HFFc6 (cell line): ENCODE data around the gene PIK3R2. TPM values are rescaled to one million over a fixed set of nuclear protein-coding genes. Genes with fewer than 3 reads are reported as not detected.

Source experiments
- DNase-seq: peaks from one replicate; pipeline ENCODE4 v3.0.0-alpha.2; 2018
- H3K27ac Mint-ChIP-seq: 2 replicates; pipeline ENCODE4 v1.8.0; 2020; ENCODE audit warnings: mild to moderate bottlenecking, mixed read lengths
- H3K27me3 Mint-ChIP-seq: 2 replicates; pipeline ENCODE4 v1.8.0; 2021; ENCODE audit warnings: mild to moderate bottlenecking, moderate library complexity, mixed read lengths; ENCODE audit not compliant: insufficient read depth
- H3K36me3 Mint-ChIP-seq: 2 replicates; pipeline ENCODE4 v1.8.0; 2021; ENCODE audit warnings: low read depth, mixed read lengths
- H3K4me1 Mint-ChIP-seq: 2 replicates; pipeline ENCODE4 v1.8.0; 2020; ENCODE audit warnings: low read depth, mixed read lengths
- H3K4me3 Mint-ChIP-seq: 2 replicates; pipeline ENCODE4 v1.8.0; 2020; ENCODE audit warnings: mild to moderate bottlenecking, moderate library complexity, mixed read lengths
- H3K9me3 Mint-ChIP-seq: 2 replicates; pipeline ENCODE4 v1.8.0; 2020; ENCODE audit warnings: mild to moderate bottlenecking, mixed read lengths
- CTCF ChIP-seq: fragments of 200-600 bp; sonication (generic); IDR thresholded peaks from 2 replicates; pipeline ENCODE4 v1.5.0; 2021; ENCODE audit warnings: antibody characterized with exemption, mild to moderate bottlenecking
- total RNA-seq, 6 experiments: library from RNA; stranded (reverse); fragmentation: NEBNext Ultra II Directional; extraction: Animal tissue kit (Norgen Biotek cat#: 25700); gene quantifications; 2 replicates in 1 of 6; 3 replicates in 5 of 6; pipeline ENCODE4 v1.2.3, GENCODE V29; 2021

The PIK3R2 gene
- total RNA-seq, 6 experiments from 2014 or later, result 51.9 to 66.1 (median 56.0) TPM

DNA sequence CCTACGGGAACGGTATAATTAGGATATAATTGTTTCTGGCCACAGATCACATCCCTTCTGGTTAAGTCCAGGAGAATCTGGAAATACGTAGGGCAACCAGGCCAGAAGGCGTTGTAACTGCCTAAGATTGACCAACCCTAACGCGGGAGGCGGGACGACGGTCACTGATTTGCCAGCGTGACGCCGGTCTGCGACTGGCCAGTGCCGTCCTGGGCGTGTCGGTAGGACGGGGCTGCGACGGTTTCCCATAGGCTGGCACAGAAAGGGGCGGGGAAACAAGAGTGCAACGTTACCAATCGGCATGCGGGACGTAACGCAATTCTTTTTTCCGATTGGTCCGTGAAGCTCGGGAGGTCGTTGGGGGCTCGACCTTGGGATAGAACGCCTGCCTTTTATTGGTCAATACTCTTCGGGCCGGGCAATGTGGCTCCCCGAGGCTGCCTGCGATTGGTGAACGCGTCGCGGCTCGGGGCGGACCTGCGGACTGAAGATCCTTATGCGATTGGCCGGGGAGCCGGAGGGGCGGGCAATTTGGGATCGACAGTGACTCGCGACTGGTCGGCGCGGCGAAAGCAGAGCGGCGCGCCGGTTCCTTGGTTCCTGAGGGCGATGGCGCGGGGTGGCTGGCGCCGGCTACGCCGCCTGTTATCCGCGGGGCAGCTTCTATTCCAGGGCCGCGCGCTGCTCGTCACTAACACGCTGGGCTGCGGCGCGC lies 39.9 kb downstream of the PIK3R2 start, which contains the start of gene MPV17L2:
Gene MPV17L2, plus strand, starts transcription at position 546 of the 715 bp plus-strand sequence. Its CDS starts 64 bp downstream, at position 610.
- peak within 1 kb of the TSS; percentile 97 for H3K27ac Mint-ChIP-seq
- H3K4me3 Mint-ChIP-seq, result peak within 1 kb of the TSS; percentile 98
- DNase-seq, result peak; percentile 100
- TF ChIP-seq CTCF, result no peak
- no peaks in the 10 kb centered on the region for H3K36me3 Mint-ChIP-seq
- peaks cover 18% of the 10 kb centered on the region for H3K4me1 Mint-ChIP-seq
- no peaks in the 10 kb centered on the region for H3K9me3 Mint-ChIP-seq
- H3K27me3 Mint-ChIP-seq, result peaks cover 8% of the 10 kb centered on the region

DNA sequence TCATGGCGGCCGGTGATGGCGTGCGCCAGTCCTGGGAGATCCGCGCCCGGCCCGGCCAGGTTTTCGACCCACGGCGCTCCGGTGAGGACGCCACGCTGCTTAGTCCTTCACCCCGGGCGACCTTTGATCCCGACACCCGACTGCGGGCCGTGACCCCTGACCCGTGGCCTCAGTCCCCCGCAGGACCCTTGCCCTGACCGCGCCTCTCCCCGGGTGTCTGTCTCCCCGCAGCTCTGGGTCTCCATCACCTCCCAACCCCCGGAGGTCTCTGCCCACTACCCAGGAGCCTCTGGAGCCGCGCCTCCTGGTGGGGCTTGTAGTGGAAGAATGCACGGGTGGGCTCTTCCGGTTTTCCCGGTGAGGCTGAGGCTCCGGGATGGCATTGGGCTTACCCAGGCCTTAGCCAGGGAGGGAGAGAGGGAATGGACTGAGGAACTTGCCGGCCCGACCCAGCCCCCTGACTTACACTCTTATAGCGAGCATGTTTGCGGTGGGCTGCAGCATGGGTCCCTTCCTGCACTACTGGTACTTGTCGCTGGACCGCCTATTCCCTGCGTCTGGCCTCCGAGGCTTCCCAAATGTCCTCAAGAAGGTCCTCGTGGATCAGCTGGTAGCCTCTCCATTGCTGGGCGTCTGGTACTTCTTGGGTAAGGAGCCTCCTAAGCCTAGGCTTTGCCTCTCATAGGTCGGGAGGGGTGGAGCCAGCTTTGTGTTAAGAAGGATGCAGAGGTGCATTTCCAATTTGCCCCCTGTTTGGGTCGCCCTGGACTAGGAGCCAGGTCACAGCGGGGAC lies 40.6 kb downstream of the PIK3R2 start:
- peak; percentile 43 for TF ChIP-seq CTCF
- Mint-ChIP-seq H3K27ac (peak overlapping the region; percentile 97), H3K36me3 (no peaks in the 10 kb centered on the region), H3K9me3 (no peaks in the 10 kb centered on the region), H3K4me3 (peak overlapping the region; percentile 98), H3K27me3 (peaks cover 11% of the 10 kb centered on the region), H3K4me1 (peaks cover 18% of the 10 kb centered on the region)
- DNase-seq, result no peak

GRCh38 chr19:18194181-18194530 lies 41.2 kb downstream of the PIK3R2 start:
- Mint-ChIP-seq H3K9me3 (no peaks in the 10 kb centered on the region), H3K4me3 (peak overlapping the region; percentile 98), H3K27me3 (peaks cover 10% of the 10 kb centered on the region), H3K27ac (peak overlapping the region; percentile 97), H3K36me3 (no peaks in the 10 kb centered on the region), H3K4me1 (peaks cover 18% of the 10 kb centered on the region)
- DNase-seq, result no peak
- TF ChIP-seq CTCF, result no peak

DNA sequence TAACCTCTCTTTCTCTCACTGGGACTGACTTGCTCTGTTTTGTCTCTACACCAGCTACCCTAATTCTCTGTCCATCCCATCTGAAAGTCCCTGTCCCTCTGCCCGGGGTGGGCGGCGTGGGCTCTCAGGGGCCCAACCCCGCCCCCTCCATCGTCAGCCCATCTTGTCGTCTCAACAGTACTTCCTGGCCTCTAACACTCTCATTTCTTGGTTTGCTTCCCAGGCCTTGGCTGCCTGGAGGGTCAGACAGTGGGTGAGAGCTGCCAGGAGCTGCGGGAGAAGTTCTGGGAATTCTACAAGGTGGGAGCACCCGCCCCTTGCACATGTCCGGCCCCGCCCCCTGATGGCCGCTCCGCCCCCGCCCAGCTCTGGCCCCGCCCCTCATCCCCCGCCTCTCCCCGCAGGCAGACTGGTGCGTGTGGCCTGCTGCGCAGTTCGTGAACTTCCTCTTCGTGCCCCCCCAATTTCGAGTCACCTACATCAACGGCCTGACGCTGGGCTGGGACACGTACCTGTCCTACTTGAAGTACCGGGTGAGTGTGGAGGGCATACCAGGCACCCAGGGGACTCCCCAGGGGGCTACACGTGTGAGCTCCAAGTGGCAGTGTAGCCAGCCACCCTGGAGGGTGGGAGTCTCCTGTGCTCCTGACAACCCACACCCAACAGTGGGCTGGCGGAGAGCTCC lies 41.7 kb downstream of the PIK3R2 start:
- peaks cover 10% of the 10 kb centered on the region for H3K27me3 Mint-ChIP-seq
- peak overlapping the region; percentile 98; the same call in 1 of the 2 replicates for H3K4me3 Mint-ChIP-seq
- H3K9me3 Mint-ChIP-seq, result no peaks in the 10 kb centered on the region
- peaks cover 18% of the 10 kb centered on the region for H3K4me1 Mint-ChIP-seq
- no peaks in the 10 kb centered on the region for H3K36me3 Mint-ChIP-seq
- no peak overlapping the region; the same call in 1 of the 2 replicates for H3K27ac Mint-ChIP-seq
- TF ChIP-seq CTCF, result no peak
- no peak for DNase-seq

- no peak overlapping the region for H3K4me3 Mint-ChIP-seq
- DNase-seq, result no peak
- H3K36me3 Mint-ChIP-seq, result no peaks in the 10 kb centered on the region
- H3K27ac Mint-ChIP-seq, result no peak overlapping the region
- H3K4me1 Mint-ChIP-seq, result peaks cover 18% of the 10 kb centered on the region
- no peaks in the 10 kb centered on the region for H3K9me3 Mint-ChIP-seq
- TF ChIP-seq CTCF, result no peak
- peaks cover 12% of the 10 kb centered on the region for H3K27me3 Mint-ChIP-seq
These were observed 43.5 kb downstream of the PIK3R2 start for GRCh38 chr19:18196511-18196845.
